PFSK-1 (cell line): ENCODE data around the gene CTSH.

Experiments used
- FOXP2 ChIP-seq: optimal IDR thresholded peaks from 2 replicates; pipeline ENCODE3; 2011; ENCODE audit warnings: borderline replicate concordance, control low read depth, inconsistent platforms; ENCODE audit not compliant: insufficient read depth; ENCODE audit errors: extremely low read length, extremely low read depth
- POLR2AphosphoS5 ChIP-seq: IDR thresholded peaks from 2 replicates; pipeline ENCODE4 v1.6.1; 2012; ENCODE audit warnings: low read depth, mild to moderate bottlenecking, control low read depth, low read length, moderate library complexity
- REST ChIP-seq, 2 experiments: IDR thresholded peaks; 2 replicates each; pipeline versions ENCODE4 v1.6.1 to v1.8.0; 2011 to 2012; ENCODE audit warnings: low read depth in 2 of 2, low read length in 2 of 2, control low read depth in 1 of 2, inconsistent platforms in 1 of 2, mild to moderate bottlenecking in 1 of 2, moderate library complexity in 1 of 2; ENCODE audit not compliant: insufficient read depth in 1 of 2
- SIN3A ChIP-seq: IDR thresholded peaks from 2 replicates; pipeline ENCODE4 v1.6.1; 2012; ENCODE audit warnings: mild to moderate bottlenecking, low read length, moderate library complexity, borderline replicate concordance; ENCODE audit not compliant: insufficient read depth
- TAF1 ChIP-seq: IDR thresholded peaks from 2 replicates; pipeline ENCODE4 v1.6.1; 2012; ENCODE audit warnings: low read length, control low read depth, borderline replicate concordance; ENCODE audit not compliant: insufficient read depth

Gene CTSH

GRCh38 chr15:78987556-78988360, 42.9 kb upstream of the CTSH start:
- TF ChIP-seq SIN3A (no peak), TAF1 (no peak), FOXP2 (no peak), REST (IDR thresholded peaks at IDR 0.05; ENCODE audit: insufficient read depth in 1 of 2, low read depth in 2 of 2, low read length in 2 of 2) (no peak), POLR2AphosphoS5 (no peak)

- TF ChIP-seq FOXP2 (no peak), POLR2AphosphoS5 (no peak), SIN3A (no peak), REST (IDR thresholded peaks at IDR 0.05; ENCODE audit: insufficient read depth in 1 of 2, low read depth in 2 of 2, low read length in 2 of 2) (no peak), TAF1 (no peak)
Observed at GRCh38 chr15:78985859-78986475, 41.1 kb upstream of the CTSH start.

GRCh38 chr15:78984041-78984440, 39.2 kb upstream of the CTSH start:
- TF ChIP-seq SIN3A = no peak
- TF ChIP-seq POLR2AphosphoS5 = no peak
- no peak for TF ChIP-seq REST (IDR thresholded peaks at IDR 0.05; ENCODE audit: insufficient read depth in 1 of 2, low read depth in 2 of 2, low read length in 2 of 2)
- no peak for TF ChIP-seq FOXP2

GRCh38 chr15:78983146-78983918, 38.5 kb upstream of the CTSH start:
- TF ChIP-seq SIN3A = no peak
- TF ChIP-seq POLR2AphosphoS5 = no peak
- TF ChIP-seq TAF1 = no peak
- no peak for TF ChIP-seq REST (IDR thresholded peaks at IDR 0.05; ENCODE audit: insufficient read depth in 1 of 2, low read depth in 2 of 2, low read length in 2 of 2)
- TF ChIP-seq FOXP2 = no peak
